K562 (cell line): ENCODE results near the gene GABARAPL1. TPM values are rescaled to one million over a fixed set of nuclear protein-coding genes. Genes with fewer than 3 reads are reported as not detected.

Source experiments
- ATAC-seq: fragments of 200-7000 bp; cut with Tn5 transposase; 3 replicates; pipeline ENCODE4 v1.9.1; 2020; ENCODE audit warnings: moderate library complexity
- BruUV-seq: library from RNA; stranded (reverse); fragments of 400-500 nt; replicated peaks from 2 replicates; lab custom pipeline; 2021; lab: Mats Ljungman, UMichigan
- CTCF ChIA-PET: fragments of 300-600 bp; formaldehyde crosslinking; extraction: SDS; loops from one replicate; lab custom pipeline; 2021; ENCODE audit warnings: low intra/inter-chr PET ratio; lab: Yijun Ruan, JAX
- POLR2A ChIA-PET: fragments of 300-600, 350-650 bp; sonication (Branson Sonifier 250); formaldehyde crosslinking; extraction: SDS; loops from one replicate; lab custom pipeline; 2021; ENCODE audit warnings: antibody characterized with exemption, inconsistent platforms; lab: Yijun Ruan, JAX
- DNase-seq, 4 experiments: peaks; one replicate each; pipeline versions ENCODE4 v3.0.0 to v3.0.0-alpha.2; 2011 to 2018; ENCODE audit warnings: low spot score in 3 of 4, mixed read lengths in 3 of 4; ENCODE audit errors: extremely low read depth in 1 of 4
- FAIRE-seq: peaks from 2 replicates; lab custom pipeline; 2011; peaks lifted over from hg19 to GRCh38; lab: Jason Lieb, UNC
- H2AFZ ChIP-seq: 2 replicates; pipeline ENCODE4 v1.6.0; 2011; ENCODE audit warnings: low read depth, low read length, control low read depth, inconsistent platforms
- H3K27ac ChIP-seq: fragments of 200-600 bp; 3 replicates; pipeline ENCODE4 v1.8.0; 2011; ENCODE audit warnings: low read depth, mild to moderate bottlenecking, control low read depth, inconsistent platforms, low read length, moderate library complexity, mixed read lengths; ENCODE audit errors: extremely low read depth
- H3K27me3 ChIP-seq, 2 experiments: fragments of 300-600 bp in 1 of 2; 2 replicates in 1 of 2; 3 replicates in 1 of 2; pipeline versions ENCODE4 v1.6.0 to v1.8.0; 2011; ENCODE audit warnings: inconsistent platforms in 2 of 2, low read length in 2 of 2, mild to moderate bottlenecking in 1 of 2, mixed read lengths in 1 of 2, moderate library complexity in 1 of 2; ENCODE audit not compliant: control insufficient read depth in 2 of 2, insufficient read depth in 2 of 2
- H3K36me3 ChIP-seq: fragments of 300-600 bp; 3 replicates; pipeline ENCODE4 v1.8.0; 2011; ENCODE audit warnings: mild to moderate bottlenecking, low read length, inconsistent platforms; ENCODE audit not compliant: control insufficient read depth, insufficient read depth
- H3K4me1 ChIP-seq, 2 experiments: fragments of 200-600 bp in 1 of 2; replicated peaks in 1 of 2; 2 replicates in 1 of 2; 3 replicates in 1 of 2; pipeline versions ENCODE4 v1.5.1 to v1.8.0; 2011; ENCODE audit warnings: inconsistent platforms in 2 of 2, low read length in 2 of 2, mild to moderate bottlenecking in 1 of 2, mixed read lengths in 1 of 2, moderate library complexity in 1 of 2; ENCODE audit not compliant: control insufficient read depth in 2 of 2, insufficient read depth in 2 of 2
- H3K4me2 ChIP-seq: 2 replicates; pipeline ENCODE4 v1.6.1; 2011; ENCODE audit warnings: low read length, control low read depth, inconsistent platforms, mixed read lengths; ENCODE audit not compliant: insufficient read depth
- H3K4me3 ChIP-seq: fragments of 200-600 bp; sonication (generic), shearing (Covaris generic); 2 replicates; pipeline ENCODE4 v1.5.1; 2016; ENCODE audit warnings: control low read depth, inconsistent platforms
- H3K79me2 ChIP-seq: fragments of 200-600 bp; 3 replicates; pipeline ENCODE4 v1.8.0; 2011; ENCODE audit warnings: low read length, inconsistent platforms; ENCODE audit not compliant: control insufficient read depth, insufficient read depth
- H3K9ac ChIP-seq, 2 experiments: 2 replicates each; pipeline versions ENCODE4 v1.6.0 to v1.6.1; 2011; ENCODE audit warnings: low read depth in 2 of 2, low read length in 2 of 2, control low read depth in 1 of 2, inconsistent platforms in 1 of 2, mild to moderate bottlenecking in 1 of 2, mixed read lengths in 1 of 2; ENCODE audit not compliant: insufficient read depth in 1 of 2
- H3K9me1 ChIP-seq: one replicate; pipeline ENCODE4 v1.6.0; 2011; ENCODE audit warnings: inconsistent platforms, mild to moderate bottlenecking, low read length, moderate library complexity; ENCODE audit not compliant: control insufficient read depth, insufficient read depth
- H3K9me3 ChIP-seq: replicated peaks from 2 replicates; pipeline ENCODE4 v1.5.1; 2011; ENCODE audit warnings: low read depth, low read length, inconsistent platforms; ENCODE audit not compliant: control insufficient read depth, insufficient read depth
- H4K20me1 ChIP-seq: replicated peaks from 2 replicates; pipeline ENCODE4 v1.6.1; 2011; ENCODE audit warnings: low read length, inconsistent platforms, mixed read lengths; ENCODE audit not compliant: control insufficient read depth, insufficient read depth
- CCNT2 ChIP-seq: IDR thresholded peaks from 2 replicates; pipeline ENCODE4 v1.6.1; 2011; ENCODE audit warnings: borderline replicate concordance, low read depth, mild to moderate bottlenecking, moderate library complexity, mixed read lengths, low read length; ENCODE audit not compliant: insufficient read length; ENCODE audit errors: extremely low read depth
- FOXJ3 ChIP-seq: sonication (generic); formaldehyde crosslinking; IDR thresholded peaks from 2 replicates; pipeline ENCODE4 v1.4.0; 2020; ENCODE audit warnings: mild to moderate bottlenecking, missing genetic modification reagents
- SAP30 ChIP-seq: fragments of 200-600 bp; sonication (generic); IDR thresholded peaks from 2 replicates; pipeline ENCODE4 v1.6.1; 2012; ENCODE audit warnings: borderline replicate concordance, low read depth, mild to moderate bottlenecking, moderate library complexity, low read length, control low read depth, inconsistent platforms; ENCODE audit not compliant: insufficient read depth, poor library complexity, severe bottlenecking
- ZEB2 ChIP-seq: fragments of 450-650 bp; IDR thresholded peaks from 2 replicates; pipeline ENCODE4 v1.6.1; 2016
- ZNF57 ChIP-seq: fragments of 450-650 bp; formaldehyde crosslinking; IDR thresholded peaks from 2 replicates; pipeline ENCODE4 v1.4.0; 2020; ENCODE audit warnings: mild to moderate bottlenecking, moderate library complexity
- WGBS: fragments of 100-300 bp; shearing (Covaris generic); methylation state at CpG from one replicate; pipeline ENCODE4 v1.1.6; 2016; ENCODE audit warnings: low coverage, mixed read lengths; ENCODE audit not compliant: insufficient coverage; ENCODE audit errors: missing lambda C conversion rate; 5-methylcytosine and 5-hydroxymethylcytosine counted together
- in situ Hi-C: fragments of 300-500 bp; cut with MboI; formaldehyde crosslinking; loops from 4 replicates; pipeline ENCODE4 v1.15.0; 2018; ENCODE audit warnings: inconsistent platforms, mixed read lengths
- intact Hi-C: fragments of 100-400 bp; cut with micrococcal nuclease; formaldehyde crosslinking; loops from 2 replicates; pipeline ENCODE4 v1.14.2; 2022
- polyA plus RNA-seq, 8 experiments: library from polyadenylated mRNA; depleted of rRNA in 4 of 8; stranded (reverse) in 5 of 8; unstranded in 3 of 8; fragments of >200 nt; fragmentation: Nextera tagmentation in 2 of 8; fragmentation: Illumina TruSeq in 1 of 8; extraction: Ambion mirVana in 2 of 8; extraction: Trizol in 1 of 8; gene quantifications; 2 replicates each; pipeline versions ENCODE4 v1.2.1 to v1.2.3, GENCODE V29; 2011 to 2014; ENCODE audit warnings: inconsistent platforms in 1 of 8, missing spikeins in 1 of 8
- total RNA-seq, 7 experiments: library from RNA; depleted of rRNA in 6 of 7; stranded (reverse); fragments of >200 nt in 6 of 7; fragmentation: Illumina TruSeq in 2 of 7; extraction: Trizol in 2 of 7; gene quantifications; 2 replicates each; pipeline versions ENCODE4 v1.2.1 to v1.2.3, GENCODE V29; 2011 to 2021; ENCODE audit warnings: low replicate concordance in 1 of 7
- TF ChIP-seq, protein P1 (sequence below): sonication (generic); formaldehyde crosslinking; IDR thresholded peaks from 2 replicates; pipeline ENCODE4 v1.8.1; 2023; ENCODE audit warnings: mild to moderate bottlenecking, missing genetic modification reagents
- TF ChIP-seq, protein P2 (sequence below), 3 experiments: IDR thresholded peaks in 2 of 3; conservative IDR thresholded peaks in 1 of 3; 2 replicates each; pipeline ENCODE4 v1.5.1; 2011 to 2012; ENCODE audit warnings: low read length in 3 of 3, mild to moderate bottlenecking in 3 of 3, control low read depth in 2 of 3, improper control_type of control experiment in 1 of 3, inconsistent platforms in 1 of 3, low read depth in 1 of 3, mixed read lengths in 1 of 3, moderate library complexity in 1 of 3; ENCODE audit not compliant: insufficient read depth in 2 of 3
- TF ChIP-seq, protein P3 (sequence below): fragments of 250-450 bp; sonication (Bioruptor Pico); IDR thresholded peaks from 2 replicates; pipeline ENCODE4 v1.5.0; 2021; ENCODE audit warnings: mild to moderate bottlenecking, moderate library complexity

The GABARAPL1 gene
- total and polyA plus RNA-seq, 9 of the 15 experiments (the other 6 are each of a cell fraction or from before 2014, with no cell fraction given), result 2.3 to 15.9 (median 11.3) TPM

DNA sequence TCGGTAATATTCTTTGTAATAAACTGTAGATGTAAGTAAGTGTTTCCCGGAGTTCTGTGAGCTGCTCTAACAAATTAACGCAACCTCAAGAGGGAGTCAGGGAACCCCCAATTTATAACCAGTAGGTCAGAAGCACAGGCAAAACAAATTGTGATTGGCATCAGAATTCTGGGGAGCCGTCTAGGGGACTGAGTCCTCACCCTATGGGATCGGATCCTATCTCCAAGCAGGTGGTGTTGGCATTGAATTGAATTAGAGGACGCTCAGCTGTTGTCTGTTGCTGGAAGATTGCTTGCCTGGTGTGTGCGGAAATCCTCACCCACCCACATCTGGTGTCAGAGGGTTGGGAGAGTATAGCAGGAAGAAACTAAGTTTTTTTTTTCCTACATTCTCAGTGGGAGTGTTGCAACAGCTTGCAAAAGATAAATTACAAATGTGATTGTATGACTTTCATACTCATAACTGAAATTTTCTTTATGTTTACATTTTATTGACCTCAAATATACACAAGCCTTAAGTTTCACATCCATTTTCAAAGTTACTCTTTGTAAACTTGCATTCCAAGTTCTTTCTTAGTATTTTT lies 28.3 kb upstream of the GABARAPL1 start:
- H3K4me1 ChIP-seq, result no peaks in the 10 kb centered on the region; a peak in 1 of 5 replicates
- H4K20me1 ChIP-seq, result no peaks in the 10 kb centered on the region
- no peak for DNase-seq
- no peak for TF ChIP-seq ZEB2
- no peak for TF ChIP-seq ZNF57
- TF ChIP-seq, protein P1, sequence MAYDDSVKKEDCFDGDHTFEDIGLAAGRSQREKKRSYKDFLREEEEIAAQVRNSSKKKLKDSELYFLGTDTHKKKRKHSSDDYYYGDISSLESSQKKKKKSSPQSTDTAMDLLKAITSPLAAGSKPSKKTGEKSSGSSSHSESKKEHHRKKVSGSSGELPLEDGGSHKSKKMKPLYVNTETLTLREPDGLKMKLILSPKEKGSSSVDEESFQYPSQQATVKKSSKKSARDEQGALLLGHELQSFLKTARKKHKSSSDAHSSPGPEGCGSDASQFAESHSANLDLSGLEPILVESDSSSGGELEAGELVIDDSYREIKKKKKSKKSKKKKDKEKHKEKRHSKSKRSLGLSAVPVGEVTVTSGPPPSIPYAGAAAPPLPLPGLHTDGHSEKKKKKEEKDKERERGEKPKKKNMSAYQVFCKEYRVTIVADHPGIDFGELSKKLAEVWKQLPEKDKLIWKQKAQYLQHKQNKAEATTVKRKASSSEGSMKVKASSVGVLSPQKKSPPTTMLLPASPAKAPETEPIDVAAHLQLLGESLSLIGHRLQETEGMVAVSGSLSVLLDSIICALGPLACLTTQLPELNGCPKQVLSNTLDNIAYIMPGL (CRISPR knock-in tag), result no peak
- TF ChIP-seq, protein P2, sequence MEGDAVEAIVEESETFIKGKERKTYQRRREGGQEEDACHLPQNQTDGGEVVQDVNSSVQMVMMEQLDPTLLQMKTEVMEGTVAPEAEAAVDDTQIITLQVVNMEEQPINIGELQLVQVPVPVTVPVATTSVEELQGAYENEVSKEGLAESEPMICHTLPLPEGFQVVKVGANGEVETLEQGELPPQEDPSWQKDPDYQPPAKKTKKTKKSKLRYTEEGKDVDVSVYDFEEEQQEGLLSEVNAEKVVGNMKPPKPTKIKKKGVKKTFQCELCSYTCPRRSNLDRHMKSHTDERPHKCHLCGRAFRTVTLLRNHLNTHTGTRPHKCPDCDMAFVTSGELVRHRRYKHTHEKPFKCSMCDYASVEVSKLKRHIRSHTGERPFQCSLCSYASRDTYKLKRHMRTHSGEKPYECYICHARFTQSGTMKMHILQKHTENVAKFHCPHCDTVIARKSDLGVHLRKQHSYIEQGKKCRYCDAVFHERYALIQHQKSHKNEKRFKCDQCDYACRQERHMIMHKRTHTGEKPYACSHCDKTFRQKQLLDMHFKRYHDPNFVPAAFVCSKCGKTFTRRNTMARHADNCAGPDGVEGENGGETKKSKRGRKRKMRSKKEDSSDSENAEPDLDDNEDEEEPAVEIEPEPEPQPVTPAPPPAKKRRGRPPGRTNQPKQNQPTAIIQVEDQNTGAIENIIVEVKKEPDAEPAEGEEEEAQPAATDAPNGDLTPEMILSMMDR (IDR thresholded peaks at IDR 0.05 in 2 of 3, conservative IDR thresholded peaks at IDR 0.05 in 1 of 3; ENCODE audit: insufficient read depth in 2 of 3, low read depth in 1 of 3, low read length in 3 of 3), result no peak
- TF ChIP-seq, protein P3, sequence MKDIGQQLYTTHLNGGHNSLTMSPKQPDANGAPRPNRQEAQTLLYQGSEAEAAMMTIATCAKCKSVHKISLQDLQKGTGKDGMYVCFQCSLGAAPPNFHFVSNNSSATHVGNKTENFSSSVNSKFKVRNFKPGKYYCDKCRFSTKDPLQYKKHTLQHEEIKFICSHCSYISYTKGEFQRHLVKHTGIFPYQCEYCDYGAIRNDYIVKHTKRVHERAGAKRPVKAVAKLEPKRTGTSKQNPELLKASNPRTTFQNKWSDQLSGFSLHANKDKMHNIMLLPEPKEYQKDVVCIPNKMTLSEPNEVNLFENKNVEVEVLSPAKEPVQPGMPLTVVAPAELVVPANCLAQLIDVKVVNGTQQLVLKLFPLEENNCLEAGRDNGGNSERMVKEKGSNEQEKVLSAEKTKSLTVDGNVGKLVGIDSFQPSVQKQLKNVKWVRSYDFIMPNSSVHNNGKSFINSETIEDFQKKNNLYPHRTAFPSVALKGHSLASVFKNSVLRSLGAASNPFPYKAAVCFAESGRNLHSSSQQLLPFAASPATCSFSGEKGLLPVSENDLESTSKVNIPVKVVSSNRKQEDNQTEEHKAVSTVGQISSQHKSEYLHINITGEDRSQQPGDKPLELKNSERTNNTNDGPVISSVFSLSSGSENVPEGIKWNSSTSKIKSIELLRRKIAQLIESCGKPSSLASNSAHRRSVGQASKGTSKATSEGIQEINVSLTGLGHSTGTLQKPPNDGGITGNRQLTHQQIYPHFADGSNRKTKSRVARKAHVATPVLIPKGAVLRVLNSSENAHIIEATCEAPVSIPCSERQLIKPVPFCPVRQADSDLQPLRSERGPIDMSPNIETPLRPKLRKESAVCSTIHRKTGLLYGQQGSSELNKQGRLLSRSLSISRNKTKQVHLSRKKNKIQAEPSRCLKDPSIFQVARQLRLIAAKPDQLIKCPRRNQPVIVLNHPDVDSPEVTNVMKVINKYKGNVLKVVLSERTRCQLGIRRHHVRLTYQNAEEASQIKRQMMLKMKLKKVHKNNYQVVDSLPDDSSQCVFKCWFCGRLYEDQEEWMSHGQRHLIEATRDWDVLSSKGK (CRISPR knock-in tag), result no peak
- no peak for TF ChIP-seq FOXJ3 (CRISPR knock-in tag)
- TF ChIP-seq SAP30, result no peak
- no peak for TF ChIP-seq CCNT2
- no peaks in the 10 kb centered on the region for H3K79me2 ChIP-seq
- ATAC-seq, result no peak
- H3K4me2 ChIP-seq, result no peak overlapping the region
- intact Hi-C loops, result no loop called here
- 11% methylated on average over 7 of the region's 7 CpGs for WGBS
- in situ Hi-C loops, result no loop called here
- FAIRE-seq, result no peak
- no peak overlapping the region for H2AFZ ChIP-seq
- no peak overlapping the region for H3K4me3 ChIP-seq
- H3K9me1 ChIP-seq, result no peaks in the 10 kb centered on the region
- no peaks in the 10 kb centered on the region for H3K9me3 ChIP-seq
- no peak overlapping the region for H3K9ac ChIP-seq
- H3K27ac ChIP-seq, result no peak overlapping the region
- peaks cover 4 to 18% of the 10 kb centered on the region in 2 experiments for H3K27me3 ChIP-seq
- POLR2A ChIA-PET, result no interaction called here
- H3K36me3 ChIP-seq, result no peaks in the 10 kb centered on the region
- CTCF ChIA-PET, result no interaction called here
- BruUV-seq, result no TSS peak
